Measurements from ENCODE around the gene TUBD1. TPM values are rescaled to one million over a fixed set of nuclear protein-coding genes. Genes with fewer than 3 reads are reported as not detected.

Gene TUBD1
- total RNA-seq, 1 experiment from 2014 or later, result 16.1 TPM

GRCh38 chr17:59814276-59814675, 78.5 kb downstream of the TUBD1 start:
- CTCF ChIA-PET, result no interaction called here

GRCh38 chr17:59812139-59812538, 80.6 kb downstream of the TUBD1 start:
- Histone ChIP-seq H3K9me3 (ENCODE audit: low read depth, low read length, poor library complexity, severe bottlenecking) (no peaks in the 10 kb centered on the region), H3K36me3 (ENCODE audit: insufficient read depth, low read length, poor library complexity, severe bottlenecking) (no peaks in the 10 kb centered on the region), H3K4me3 (ENCODE audit: low read depth, low read length, poor library complexity, severe bottlenecking) (no peak overlapping the region), H3K27ac (ENCODE audit: low read depth, low read length, poor library complexity, severe bottlenecking) (no peak overlapping the region), H3K27me3 (replicated peaks; ENCODE audit: insufficient read depth, low read depth, low read length, poor library complexity) (no peaks in the 10 kb centered on the region), H3K4me1 (ENCODE audit: insufficient read depth, low read length, poor library complexity, severe bottlenecking) (peaks cover 5% of the 10 kb centered on the region)
- ChIA-PET POLR2A (ENCODE audit: low non-redundant PET) (no interaction called here), CTCF (no interaction called here)
- intact Hi-C loops (cut with micrococcal nuclease; ENCODE audit: unreplicated experiment), result no loop called here
- no TSS peak for BruUV-seq (replicated peaks)
- DNase-seq (ENCODE audit: low spot score), result no peak
- TF ChIP-seq CTCF (conservative IDR thresholded peaks at IDR 0.05; ENCODE audit: low read depth, low read length) (no peak), EZH2 (IDR thresholded peaks at IDR 0.05; ENCODE audit: borderline replicate concordance, low read depth, low read length, poor library complexity, severe bottlenecking) (no peak)

More at GRCh38 chr17:59814276-59814675, 78.5 kb downstream of the TUBD1 start:
- intact Hi-C loops (cut with micrococcal nuclease; ENCODE audit: unreplicated experiment), result no loop called here
- Histone ChIP-seq H3K36me3 (ENCODE audit: insufficient read depth, low read length, poor library complexity, severe bottlenecking) (no peaks in the 10 kb centered on the region), H3K27ac (ENCODE audit: low read depth, low read length, poor library complexity, severe bottlenecking) (no peak overlapping the region), H3K4me3 (ENCODE audit: low read depth, low read length, poor library complexity, severe bottlenecking) (no peak overlapping the region), H3K4me1 (ENCODE audit: insufficient read depth, low read length, poor library complexity, severe bottlenecking) (no peaks in the 10 kb centered on the region), H3K9me3 (ENCODE audit: low read depth, low read length, poor library complexity, severe bottlenecking) (no peaks in the 10 kb centered on the region), H3K27me3 (replicated peaks; ENCODE audit: insufficient read depth, low read depth, low read length, poor library complexity) (no peaks in the 10 kb centered on the region)
- TF ChIP-seq CTCF (conservative IDR thresholded peaks at IDR 0.05; ENCODE audit: low read depth, low read length) (no peak), EZH2 (IDR thresholded peaks at IDR 0.05; ENCODE audit: borderline replicate concordance, low read depth, low read length, poor library complexity, severe bottlenecking) (no peak)
- POLR2A ChIA-PET (ENCODE audit: low non-redundant PET), result no interaction called here
- no peak for DNase-seq (ENCODE audit: low spot score)
- no TSS peak for BruUV-seq (replicated peaks)

- intact Hi-C loops (cut with micrococcal nuclease; ENCODE audit: unreplicated experiment), result no loop called here
- DNase-seq (ENCODE audit: low spot score), result no peak
- H3K9me3 ChIP-seq (ENCODE audit: low read depth, low read length, poor library complexity, severe bottlenecking), result no peaks in the 10 kb centered on the region
- H3K27ac ChIP-seq (ENCODE audit: low read depth, low read length, poor library complexity, severe bottlenecking), result no peak overlapping the region
- ChIA-PET POLR2A (ENCODE audit: low non-redundant PET) (no interaction called here), CTCF (no interaction called here)
- H3K36me3 ChIP-seq (ENCODE audit: insufficient read depth, low read length, poor library complexity, severe bottlenecking), result no peaks in the 10 kb centered on the region
- H3K4me1 ChIP-seq (ENCODE audit: insufficient read depth, low read length, poor library complexity, severe bottlenecking), result peaks cover 5% of the 10 kb centered on the region
- no peaks in the 10 kb centered on the region for H3K27me3 ChIP-seq (replicated peaks; ENCODE audit: insufficient read depth, low read depth, low read length, poor library complexity)
- no TSS peak for BruUV-seq (replicated peaks)
- no peak overlapping the region for H3K4me3 ChIP-seq (ENCODE audit: low read depth, low read length, poor library complexity, severe bottlenecking)
- no peak for TF ChIP-seq EZH2 (IDR thresholded peaks at IDR 0.05; ENCODE audit: borderline replicate concordance, low read depth, low read length, poor library complexity, severe bottlenecking)
- no peak for TF ChIP-seq CTCF (conservative IDR thresholded peaks at IDR 0.05; ENCODE audit: low read depth, low read length)
These were observed 81.5 kb downstream of the TUBD1 start for GRCh38 chr17:59811209-59811608.

Measured in A673 (cell line).